ENCODE measurements around the gene CEP72. TPM values are rescaled to one million over a fixed set of nuclear protein-coding genes. Genes with fewer than 3 reads are reported as not detected.

CEP72 gene
- total RNA-seq, 1 donor from 2014 or later = 11.9 TPM

- DNase-seq (ENCODE audit: low spot score) = peak; percentile 27
- peaks cover 10% of the 10 kb centered on the region for H3K4me1 Mint-ChIP-seq (ENCODE audit: unreplicated experiment)
- H3K9me3 Mint-ChIP-seq (ENCODE audit: unreplicated experiment) = no peaks in the 10 kb centered on the region
Measured at GRCh38 chr5:612498-613424, 621 bp downstream of the CEP72 start.

DNA sequence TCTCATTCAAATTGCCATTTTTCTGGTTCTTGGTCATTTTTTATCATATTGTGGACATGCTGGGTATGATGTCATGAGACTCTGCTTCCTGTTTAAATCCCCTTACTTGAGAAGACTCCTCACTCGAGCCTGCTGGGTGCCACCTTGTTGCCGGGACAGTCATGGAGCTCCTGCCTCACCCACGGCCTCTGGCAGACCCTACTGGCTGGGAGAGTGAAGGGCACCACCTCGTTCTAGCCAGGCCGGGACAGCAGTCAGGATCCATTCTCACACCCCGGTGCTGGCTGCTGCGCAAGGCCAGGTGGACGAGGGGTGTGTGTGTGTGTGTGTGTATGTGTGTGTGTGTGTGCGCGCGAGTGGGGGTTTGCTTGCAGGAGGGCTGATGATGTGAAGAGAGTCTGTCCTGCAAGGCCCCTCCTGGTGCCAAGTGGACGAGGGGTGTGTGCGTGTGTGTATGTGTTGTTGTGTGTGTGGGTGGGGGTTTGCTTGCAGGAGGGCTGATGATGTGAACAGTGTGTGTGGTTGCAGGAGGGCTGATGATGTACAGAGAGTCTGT is 4.4 kb downstream of the CEP72 start:
- TF ChIP-seq CTCF (IDR thresholded peaks at IDR 0.05; ENCODE audit: unreplicated experiment) = no peak
- Mint-ChIP-seq H3K36me3 (ENCODE audit: low read depth, unreplicated experiment) (peaks cover 32% of the 10 kb centered on the region), H3K27me3 (ENCODE audit: unreplicated experiment) (peaks cover 5% of the 10 kb centered on the region), H3K9me3 (ENCODE audit: unreplicated experiment) (no peaks in the 10 kb centered on the region), H3K4me1 (ENCODE audit: unreplicated experiment) (peaks cover 10% of the 10 kb centered on the region), H3K4me3 (ENCODE audit: unreplicated experiment) (no peak overlapping the region), H3K27ac (ENCODE audit: unreplicated experiment) (no peak overlapping the region)
- DNase-seq (ENCODE audit: low spot score) = no peak

More at GRCh38 chr5:612498-613424, 621 bp downstream of the CEP72 start:
- Mint-ChIP-seq H3K27ac (ENCODE audit: unreplicated experiment) (peak overlapping the region; percentile 44), H3K4me3 (ENCODE audit: unreplicated experiment) (peak overlapping the region; percentile 96), H3K36me3 (ENCODE audit: low read depth, unreplicated experiment) (peaks cover 15% of the 10 kb centered on the region), H3K27me3 (ENCODE audit: unreplicated experiment) (peaks cover 17% of the 10 kb centered on the region)
- TF ChIP-seq CTCF (IDR thresholded peaks at IDR 0.05; ENCODE audit: unreplicated experiment) = no peak

DNA sequence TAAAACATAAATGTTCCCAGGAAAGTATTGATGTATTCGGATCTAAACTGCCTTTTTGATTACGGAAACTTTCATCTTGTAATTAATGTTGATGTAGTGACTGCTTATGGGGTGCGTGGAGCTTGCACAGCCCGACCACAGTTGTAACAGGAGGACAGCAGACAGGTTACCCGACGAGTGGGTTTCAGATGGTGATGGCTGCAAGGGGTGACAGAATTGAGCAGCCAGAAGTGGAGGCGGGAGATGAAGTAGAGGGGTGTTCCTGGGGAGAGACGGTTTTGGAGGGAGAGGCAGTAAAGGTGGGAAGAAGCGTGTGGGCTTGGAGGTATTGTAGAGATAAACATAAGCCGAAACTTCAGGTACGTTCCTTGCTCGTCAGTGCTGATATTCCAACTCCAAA is 5.8 kb downstream of the CEP72 start:
- Mint-ChIP-seq H3K27me3 (ENCODE audit: unreplicated experiment) (peaks cover 2% of the 10 kb centered on the region), H3K4me1 (ENCODE audit: unreplicated experiment) (peaks cover 7% of the 10 kb centered on the region), H3K4me3 (ENCODE audit: unreplicated experiment) (no peak overlapping the region), H3K9me3 (ENCODE audit: unreplicated experiment) (no peaks in the 10 kb centered on the region), H3K27ac (ENCODE audit: unreplicated experiment) (no peak overlapping the region), H3K36me3 (ENCODE audit: low read depth, unreplicated experiment) (peaks cover 28% of the 10 kb centered on the region)
- no peak for TF ChIP-seq CTCF (IDR thresholded peaks at IDR 0.05; ENCODE audit: unreplicated experiment)
- DNase-seq (ENCODE audit: low spot score) = no peak

DNA sequence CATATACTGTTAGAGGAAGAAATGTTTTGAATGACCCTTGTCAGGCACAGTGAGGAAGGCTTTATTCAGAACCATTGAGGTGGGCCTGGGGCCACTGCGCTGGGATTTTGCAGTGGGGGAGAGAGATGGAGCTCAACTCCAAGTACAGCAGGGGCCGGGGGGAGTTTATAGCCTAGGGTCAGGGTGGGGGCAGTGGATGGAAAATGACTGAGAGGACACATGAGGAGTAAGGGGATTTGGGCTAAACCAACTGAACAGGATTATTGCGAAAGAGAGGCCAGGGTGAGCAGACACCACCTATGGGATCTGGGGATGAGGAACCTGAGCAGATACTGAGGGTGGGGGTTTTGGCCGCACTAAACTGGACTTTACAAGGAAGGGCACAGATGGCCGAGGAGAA is 6.3 kb downstream of the CEP72 start:
- Mint-ChIP-seq H3K9me3 (ENCODE audit: unreplicated experiment) (no peaks in the 10 kb centered on the region), H3K36me3 (ENCODE audit: low read depth, unreplicated experiment) (peaks cover 26% of the 10 kb centered on the region), H3K4me1 (ENCODE audit: unreplicated experiment) (peaks cover 5% of the 10 kb centered on the region), H3K27me3 (ENCODE audit: unreplicated experiment) (no peaks in the 10 kb centered on the region), H3K4me3 (ENCODE audit: unreplicated experiment) (no peak overlapping the region), H3K27ac (ENCODE audit: unreplicated experiment) (no peak overlapping the region)
- no peak for TF ChIP-seq CTCF (IDR thresholded peaks at IDR 0.05; ENCODE audit: unreplicated experiment)
- DNase-seq (ENCODE audit: low spot score) = no peak

- DNase-seq (ENCODE audit: low spot score) = no peak
- TF ChIP-seq CTCF (IDR thresholded peaks at IDR 0.05; ENCODE audit: unreplicated experiment) = no peak
- no peaks in the 10 kb centered on the region for H3K9me3 Mint-ChIP-seq (ENCODE audit: unreplicated experiment)
- H3K4me3 Mint-ChIP-seq (ENCODE audit: unreplicated experiment) = no peak overlapping the region
- peaks cover 24% of the 10 kb centered on the region for H3K36me3 Mint-ChIP-seq (ENCODE audit: low read depth, unreplicated experiment)
- no peaks in the 10 kb centered on the region for H3K27me3 Mint-ChIP-seq (ENCODE audit: unreplicated experiment)
- no peak overlapping the region for H3K27ac Mint-ChIP-seq (ENCODE audit: unreplicated experiment)
- peaks cover 4% of the 10 kb centered on the region for H3K4me1 Mint-ChIP-seq (ENCODE audit: unreplicated experiment)
Measured at GRCh38 chr5:619444-619843, 7.3 kb downstream of the CEP72 start.

Data from endothelial cell (in vitro differentiated cells).